B cell (primary cell): Measurements from ENCODE around the gene CTNNB1. TPM values are rescaled to one million over a fixed set of nuclear protein-coding genes. Genes with fewer than 3 reads are reported as not detected.

Experiments used
- ATAC-seq: fragments of 200-7000 bp; cut with Tn5 transposase; one replicate; pipeline ENCODE4 v1.10.0; 2021; ENCODE audit warnings: low read depth, mild to moderate bottlenecking, moderate number of reproducible peaks, moderate library complexity
- CTCF ChIA-PET: fragments of 350-600 bp; sonication (Branson Sonifier 250); formaldehyde crosslinking; loops from one replicate; lab custom pipeline; 2021; ENCODE audit warnings: antibody characterized with exemption, inconsistent platforms; lab: Charles Lee
- POLR2A ChIA-PET: fragments of 350-600 bp; sonication (Branson Sonifier 250); formaldehyde crosslinking; loops from one replicate; lab custom pipeline; 2021; ENCODE audit warnings: antibody characterized with exemption; lab: Charles Lee
- DNase-seq: peaks from one replicate; pipeline ENCODE4 v3.0.0; 2013
- H2AFZ ChIP-seq: 2 replicates; pipeline ENCODE4 v1.6.1; 2012; ENCODE audit warnings: mild to moderate bottlenecking, low read depth, low read length; ENCODE audit not compliant: insufficient read depth, poor library complexity, severe bottlenecking
- H3K27ac ChIP-seq, 2 donors: 1 replicate in 1 of 2; 2 replicates in 1 of 2; pipeline ENCODE4 v1.5.1; 2012 to 2013; ENCODE audit warnings: low read length in 2 of 2, mild to moderate bottlenecking in 2 of 2, moderate library complexity in 1 of 2
- H3K27me3 ChIP-seq, 4 experiments: fragments of 200-600 bp in 1 of 4; sonication (generic) in 1 of 4; replicated peaks in 1 of 4; 1 replicate in 2 of 4; 2 replicates in 2 of 4; pipeline versions ENCODE4 v1.6.1 to v1.7.0; 2013 to 2016; ENCODE audit warnings: low read length in 3 of 4, mild to moderate bottlenecking in 2 of 4, mixed read lengths in 1 of 4, moderate library complexity in 1 of 4; ENCODE audit not compliant: insufficient read depth in 4 of 4, control insufficient read depth in 3 of 4; ENCODE audit errors: control extremely low read depth in 1 of 4
- H3K36me3 ChIP-seq, 2 experiments: replicated peaks in 1 of 2; 1 replicate in 1 of 2; 2 replicates in 1 of 2; pipeline versions ENCODE4 v1.6.1 to v1.7.1; 2013; ENCODE audit warnings: low read length in 1 of 2; ENCODE audit not compliant: insufficient read depth in 2 of 2, control insufficient read depth in 1 of 2; ENCODE audit errors: control extremely low read depth in 1 of 2, extremely low read depth in 1 of 2
- H3K4me1 ChIP-seq, 2 donors: fragments of 200-600 bp in 1 of 2; sonication (generic) in 1 of 2; 1 replicate in 1 of 2; 2 replicates in 1 of 2; pipeline versions ENCODE4 v1.5.1 to v1.6.1; 2013 to 2017; ENCODE audit warnings: low read length in 2 of 2; ENCODE audit not compliant: control insufficient read depth in 2 of 2, insufficient read depth in 2 of 2
- H3K4me2 ChIP-seq: replicated peaks from 2 replicates; pipeline ENCODE3; 2012; ENCODE audit warnings: mild to moderate bottlenecking, low read depth, low read length; ENCODE audit not compliant: poor library complexity, severe bottlenecking
- H3K4me3 ChIP-seq, 5 experiments: fragments of 200-600 bp in 1 of 5; sonication (generic) in 1 of 5; 1 replicate in 3 of 5; 2 replicates in 2 of 5; pipeline versions ENCODE4 v1.5.1 to v1.7.0; 2011 to 2016; ENCODE audit warnings: low read length in 4 of 5, mild to moderate bottlenecking in 4 of 5, low read depth in 2 of 5, control low read depth in 1 of 5, moderate library complexity in 1 of 5; ENCODE audit not compliant: insufficient read depth in 1 of 5; ENCODE audit errors: control extremely low read depth in 1 of 5, extremely low read depth in 1 of 5
- H3K79me2 ChIP-seq: fragments of 200-600 bp; sonication (generic); one replicate; pipeline ENCODE4 v1.6.0; 2016; ENCODE audit warnings: low read length; ENCODE audit not compliant: control insufficient read depth, insufficient read depth
- H3K9ac ChIP-seq: fragments of 200-600 bp; sonication (generic); 2 replicates; pipeline ENCODE4 v1.6.1; 2017; ENCODE audit warnings: mild to moderate bottlenecking, low read length, moderate library complexity
- H3K9me3 ChIP-seq, 3 donors: one replicate each; pipeline versions ENCODE4 v1.6.1 to v1.7.1; 2013; ENCODE audit warnings: low read length in 2 of 3; ENCODE audit not compliant: control insufficient read depth in 2 of 3, insufficient read depth in 1 of 3; ENCODE audit errors: control extremely low read depth in 1 of 3
- H4K20me1 ChIP-seq: 2 replicates; pipeline ENCODE4 v1.6.0; 2012; ENCODE audit warnings: mild to moderate bottlenecking, low read length; ENCODE audit not compliant: insufficient read depth, control insufficient read depth, poor library complexity, severe bottlenecking
- H3K27ac Mint-ChIP-seq: one replicate; pipeline ENCODE4 v1.8.0; 2021; ENCODE audit warnings: mixed read lengths
- H3K27me3 Mint-ChIP-seq: one replicate; pipeline ENCODE4 v1.8.0; 2021; ENCODE audit warnings: mixed read lengths
- H3K4me1 Mint-ChIP-seq: one replicate; pipeline ENCODE4 v1.8.0; 2021; ENCODE audit warnings: mixed read lengths
- H3K4me3 Mint-ChIP-seq: one replicate; pipeline ENCODE4 v1.8.0; 2021; ENCODE audit warnings: mixed read lengths
- H3K9me3 Mint-ChIP-seq: one replicate; pipeline ENCODE4 v1.8.0; 2022; ENCODE audit warnings: mixed read lengths; ENCODE audit not compliant: insufficient read depth
- EZH2 ChIP-seq: IDR thresholded peaks from 2 replicates; pipeline ENCODE4 v1.6.1; 2012; ENCODE audit warnings: borderline replicate concordance, low read depth, mild to moderate bottlenecking, moderate library complexity, low read length; ENCODE audit not compliant: insufficient read depth, poor library complexity, severe bottlenecking
- WGBS: methylation state at CpG from one replicate; pipeline ENCODE4 v1.1.5; 2013; ENCODE audit warnings: missing lambda C conversion rate; ENCODE audit not compliant: insufficient coverage; 5-methylcytosine and 5-hydroxymethylcytosine counted together
- intact Hi-C: fragments of 100-400 bp; cut with micrococcal nuclease; formaldehyde crosslinking; loops from one replicate; pipeline ENCODE4 v1.10.0; 2022
- polyA plus RNA-seq: library from polyadenylated mRNA; depleted of rRNA; stranded (reverse); fragments of >200 nt; gene quantifications from 2 replicates; pipeline ENCODE4 v1.2.3, GENCODE V29; 2012
- total RNA-seq, 2 donors: library from RNA; stranded (reverse); fragments of 120-200 nt in 1 of 2; gene quantifications; 1 replicate in 1 of 2; 2 replicates in 1 of 2; pipeline versions ENCODE4 v1.2.3 to v1.2.4, GENCODE V29; 2013 to 2022
- TF ChIP-seq, protein P1 (sequence below): fragments of 200-600 bp; IDR thresholded peaks from one replicate; pipeline ENCODE4 v1.8.0; 2022; ENCODE audit warnings: antibody characterized with exemption, mild to moderate bottlenecking

Gene CTNNB1
- total and polyA plus RNA-seq, 2 donors (not counting 1 experiment from before 2014, with no cell fraction given) = 103 to 178 TPM

DNA sequence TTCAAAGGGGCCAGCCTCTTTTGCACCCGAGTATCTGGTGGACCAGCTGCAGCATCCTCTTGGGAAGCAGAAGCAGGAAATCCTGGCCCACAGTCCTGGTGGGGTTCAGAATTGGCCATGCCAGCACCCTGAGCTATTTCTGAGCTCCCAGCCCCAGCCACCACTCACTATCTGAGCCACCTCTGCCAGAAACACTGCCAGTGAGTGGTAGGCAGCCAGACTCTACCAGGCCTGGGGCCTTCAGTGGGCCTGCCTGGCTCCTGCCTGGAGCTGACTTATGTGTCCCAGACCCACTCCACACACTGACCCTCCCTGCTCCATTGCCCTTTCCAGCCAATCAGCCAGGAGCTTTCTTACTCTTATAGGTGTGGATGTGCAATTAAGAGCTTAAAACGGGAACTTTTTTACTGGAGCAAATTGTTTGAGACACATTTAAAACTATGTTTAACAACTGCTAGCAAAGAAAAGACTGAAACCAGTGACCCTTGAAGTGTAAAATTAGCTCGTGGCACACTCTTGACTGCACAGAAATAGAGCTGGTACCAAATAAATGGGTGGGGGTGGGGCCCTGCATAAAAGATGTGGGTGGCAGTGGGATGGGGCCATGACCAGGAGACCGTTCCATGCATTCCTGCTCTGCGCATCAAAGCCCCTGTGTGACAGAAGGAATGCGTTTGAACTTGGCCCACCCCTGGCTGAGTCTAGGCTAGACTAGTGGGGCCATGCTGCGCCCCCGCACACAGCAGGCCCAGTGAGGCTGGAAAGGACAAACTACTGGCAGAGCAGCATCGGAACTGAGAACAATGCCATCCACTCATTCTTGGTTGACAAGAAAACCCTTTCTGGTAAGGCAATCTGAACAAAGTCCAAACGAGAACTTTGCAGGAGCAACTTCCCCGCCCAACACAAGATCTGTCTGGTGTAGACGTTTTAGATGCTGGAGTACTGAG is 48.0 kb downstream of the CTNNB1 start:
- TF ChIP-seq, protein P1, sequence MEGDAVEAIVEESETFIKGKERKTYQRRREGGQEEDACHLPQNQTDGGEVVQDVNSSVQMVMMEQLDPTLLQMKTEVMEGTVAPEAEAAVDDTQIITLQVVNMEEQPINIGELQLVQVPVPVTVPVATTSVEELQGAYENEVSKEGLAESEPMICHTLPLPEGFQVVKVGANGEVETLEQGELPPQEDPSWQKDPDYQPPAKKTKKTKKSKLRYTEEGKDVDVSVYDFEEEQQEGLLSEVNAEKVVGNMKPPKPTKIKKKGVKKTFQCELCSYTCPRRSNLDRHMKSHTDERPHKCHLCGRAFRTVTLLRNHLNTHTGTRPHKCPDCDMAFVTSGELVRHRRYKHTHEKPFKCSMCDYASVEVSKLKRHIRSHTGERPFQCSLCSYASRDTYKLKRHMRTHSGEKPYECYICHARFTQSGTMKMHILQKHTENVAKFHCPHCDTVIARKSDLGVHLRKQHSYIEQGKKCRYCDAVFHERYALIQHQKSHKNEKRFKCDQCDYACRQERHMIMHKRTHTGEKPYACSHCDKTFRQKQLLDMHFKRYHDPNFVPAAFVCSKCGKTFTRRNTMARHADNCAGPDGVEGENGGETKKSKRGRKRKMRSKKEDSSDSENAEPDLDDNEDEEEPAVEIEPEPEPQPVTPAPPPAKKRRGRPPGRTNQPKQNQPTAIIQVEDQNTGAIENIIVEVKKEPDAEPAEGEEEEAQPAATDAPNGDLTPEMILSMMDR = no peak
- TF ChIP-seq EZH2 = no peak
- ATAC-seq (no peak), DNase-seq (no peak)
- Mint-ChIP-seq H3K27me3 (no peaks in the 10 kb centered on the region), H3K27ac (no peak overlapping the region), H3K9me3 (peaks cover 3% of the 10 kb centered on the region), H3K4me1 (peaks cover 5% of the 10 kb centered on the region), H3K4me3 (no peak overlapping the region)
- ChIA-PET POLR2A (interaction anchor here (0.7 kb wide), 1 partner anchor 546 kb away, joined by 5 read pairs; no protein-coding TSS in a partner anchor), CTCF (interaction anchor here (0.6 kb wide), 1 partner anchor 512 kb away, joined by 3 read pairs; no protein-coding TSS in a partner anchor)
- Histone ChIP-seq H4K20me1 (no peaks in the 10 kb centered on the region), H2AFZ (no peak overlapping the region), H3K79me2 (no peaks in the 10 kb centered on the region), H3K4me3 (no peak overlapping the region), H3K27ac (no peak overlapping the region), H3K9ac (no peak overlapping the region), H3K9me3 (no peaks in the 10 kb centered on the region), H3K4me1 (no peaks in the 10 kb centered on the region), H3K36me3 (peaks cover 0 to 3% of the 10 kb centered on the region in 2 experiments), H3K27me3 (no peaks in the 10 kb centered on the region), H3K4me2 (no peak overlapping the region)
- WGBS = 85% methylated on average over 9 of the region's 12 CpGs
- intact Hi-C loops = no loop called here

DNA sequence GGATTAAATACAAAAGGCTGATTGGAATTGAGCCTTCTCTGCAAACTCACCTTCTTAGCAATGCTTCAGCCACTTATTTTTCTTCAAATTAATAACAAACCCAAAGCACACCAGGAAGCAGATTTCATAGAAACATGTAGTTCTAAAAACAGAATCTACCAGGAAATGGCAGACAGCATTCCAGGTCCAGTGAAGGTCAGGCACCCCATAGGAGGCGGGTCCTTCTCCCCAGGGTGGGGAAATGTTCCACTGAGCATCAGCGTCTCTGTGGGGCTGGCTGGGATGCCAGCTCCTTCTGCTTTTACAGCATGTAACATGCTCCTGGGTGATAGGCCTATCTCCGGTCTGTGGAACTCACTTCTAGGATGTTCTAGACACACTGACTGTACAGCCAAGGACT is 49.2 kb downstream of the CTNNB1 start:
- Histone ChIP-seq H3K4me2 (no peak overlapping the region), H3K9me3 (no peaks in the 10 kb centered on the region), H3K27ac (no peak overlapping the region), H3K4me3 (no peak overlapping the region), H4K20me1 (no peaks in the 10 kb centered on the region), H2AFZ (no peak overlapping the region), H3K9ac (no peak overlapping the region), H3K27me3 (no peaks in the 10 kb centered on the region), H3K36me3 (peaks cover 0 to 3% of the 10 kb centered on the region in 2 experiments), H3K4me1 (no peaks in the 10 kb centered on the region), H3K79me2 (no peaks in the 10 kb centered on the region)
- Mint-ChIP-seq H3K9me3 (peaks cover 3% of the 10 kb centered on the region), H3K4me1 (peaks cover 5% of the 10 kb centered on the region), H3K27me3 (no peaks in the 10 kb centered on the region), H3K4me3 (no peak overlapping the region), H3K27ac (no peak overlapping the region)
- WGBS = 94% methylated on average over 3 of the region's 3 CpGs
- ATAC-seq (no peak), DNase-seq (no peak)
- no peak for TF ChIP-seq EZH2
- TF ChIP-seq, protein P1 = no peak
- CTCF ChIA-PET = no interaction called here
- POLR2A ChIA-PET = no interaction called here
- intact Hi-C loops = no loop called here
